HG03025 (cell line): ENCODE data around the gene PRKRIP1.

Experiments used
- ATAC-seq: cut with Tn5 transposase; IDR thresholded peaks from one replicate; pipeline ENCODE4 v1.9.1; 2021; ENCODE audit warnings: mild to moderate bottlenecking, moderate library complexity; ENCODE audit not compliant: unreplicated experiment, low FRiP score

Gene PRKRIP1

GRCh38 chr7:102429141-102429899 is 33.2 kb downstream of the PRKRIP1 start:
- no peak for ATAC-seq

- ATAC-seq, result no peak
Measured at GRCh38 chr7:102431617-102432298, 35.6 kb downstream of the PRKRIP1 start.

GRCh38 chr7:102432442-102433218 is 36.5 kb downstream of the PRKRIP1 start:
- peak; percentile 18 for ATAC-seq

DNA sequence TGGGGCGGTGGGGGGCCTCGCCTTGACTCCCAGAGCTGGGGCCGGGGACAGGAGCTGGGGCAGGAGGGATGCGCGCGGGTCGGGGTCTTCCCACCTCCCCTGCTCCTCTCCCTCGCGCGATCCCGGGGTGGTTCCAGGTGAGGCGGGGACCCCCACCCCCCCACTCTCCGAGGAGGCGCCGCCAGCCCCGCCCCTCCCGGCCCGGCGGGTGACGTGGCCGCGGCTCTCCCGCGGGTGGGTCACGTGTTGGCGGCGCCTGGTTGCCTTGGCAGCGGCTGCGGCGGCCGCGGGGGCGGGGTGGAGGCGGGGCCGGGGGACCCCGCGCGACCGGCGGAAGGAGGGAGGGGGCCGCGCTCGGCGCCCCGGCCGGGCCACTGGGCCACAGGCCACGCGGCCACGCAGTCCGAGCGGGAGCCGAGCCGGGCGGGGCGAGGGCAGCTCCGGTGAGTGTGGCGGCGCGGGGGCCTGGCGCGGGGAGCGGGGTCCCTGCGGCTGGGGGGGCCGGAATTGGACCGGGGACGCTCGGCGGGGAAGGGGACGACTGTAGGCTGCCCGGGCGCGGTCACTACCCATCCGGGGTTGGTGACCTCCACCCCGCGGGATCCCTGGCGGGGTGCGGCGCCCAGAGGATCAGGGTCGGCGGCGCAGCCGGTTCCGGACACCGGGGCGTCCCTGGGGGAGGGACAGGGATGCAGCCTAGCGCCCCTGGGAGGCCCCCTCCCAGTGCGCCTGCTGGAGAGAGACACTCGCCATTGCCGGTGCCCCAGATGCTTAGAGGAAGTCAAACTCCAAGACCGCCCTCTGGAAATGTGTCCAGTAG is 37.3 kb downstream of the PRKRIP1 start, which contains the start of gene ORAI2:
ORAI2 (plus strand) TSS at position 357 of the 820 bp plus-strand sequence. CDS start 5,382 bp downstream, outside the sequence.
- ATAC-seq, result peak; percentile 53

- ATAC-seq, result no peak
Measured at GRCh38 chr7:102434039-102434486, 37.9 kb downstream of the PRKRIP1 start.

GRCh38 chr7:102436118-102436517 is 40.0 kb downstream of the PRKRIP1 start:
- no peak for ATAC-seq

GRCh38 chr7:102439963-102440795 is 44.0 kb downstream of the PRKRIP1 start:
- no peak for ATAC-seq

GRCh38 chr7:102444961-102445673 is 49.0 kb downstream of the PRKRIP1 start:
- no peak for ATAC-seq

DNA sequence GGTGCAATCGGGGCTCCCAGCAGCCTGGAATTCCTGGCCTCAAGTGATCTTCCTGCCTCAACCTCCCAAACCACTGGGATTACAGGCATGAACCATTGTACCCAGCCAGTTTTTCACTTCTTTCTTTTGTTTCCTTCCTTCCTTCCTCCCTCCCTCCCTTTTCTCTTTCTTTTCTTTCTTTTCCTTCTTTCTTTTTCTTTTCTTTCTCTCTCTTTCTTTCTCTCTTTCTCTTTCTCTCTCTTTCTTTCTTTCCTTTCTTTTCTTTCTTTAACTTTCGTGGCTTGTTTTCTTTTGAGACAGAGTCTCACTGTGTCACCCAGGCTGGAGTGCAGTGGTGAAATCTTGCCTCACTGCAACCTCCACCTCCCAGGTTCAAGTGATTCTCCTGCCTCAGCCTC is 49.5 kb downstream of the PRKRIP1 start:
- no peak for ATAC-seq

DNA sequence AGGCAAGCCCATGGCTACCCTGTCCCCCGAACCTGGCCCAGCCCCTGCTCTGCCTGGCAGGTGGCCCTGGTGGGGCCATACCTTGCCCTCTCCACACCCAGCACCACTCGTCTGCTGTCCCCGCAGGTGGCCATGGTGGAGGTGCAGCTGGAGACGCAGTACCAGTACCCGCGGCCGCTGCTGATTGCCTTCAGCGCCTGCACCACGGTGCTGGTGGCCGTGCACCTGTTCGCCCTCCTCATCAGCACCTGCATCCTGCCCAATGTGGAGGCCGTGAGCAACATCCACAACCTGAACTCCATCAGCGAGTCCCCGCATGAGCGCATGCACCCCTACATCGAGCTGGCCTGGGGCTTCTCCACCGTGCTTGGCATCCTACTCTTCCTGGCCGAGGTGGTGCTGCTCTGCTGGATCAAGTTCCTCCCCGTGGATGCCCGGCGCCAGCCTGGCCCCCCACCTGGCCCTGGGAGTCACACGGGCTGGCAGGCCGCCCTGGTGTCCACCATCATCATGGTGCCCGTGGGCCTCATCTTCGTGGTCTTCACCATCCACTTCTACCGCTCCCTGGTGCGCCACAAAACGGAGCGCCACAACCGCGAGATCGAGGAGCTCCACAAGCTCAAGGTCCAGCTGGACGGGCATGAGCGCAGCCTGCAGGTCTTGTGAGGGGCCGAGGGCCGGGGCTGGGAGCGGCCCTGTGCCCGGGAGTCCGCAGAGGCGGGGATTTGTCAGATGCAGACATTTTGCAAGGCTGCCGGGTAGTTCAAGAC is 50.4 kb downstream of the PRKRIP1 start:
- ATAC-seq, result no peak

- no peak for ATAC-seq
Measured at GRCh38 chr7:102447311-102447710, 51.1 kb downstream of the PRKRIP1 start.

GRCh38 chr7:102449136-102449535 is 53.0 kb downstream of the PRKRIP1 start:
- no peak for ATAC-seq

GRCh38 chr7:102450242-102450641 is 54.1 kb downstream of the PRKRIP1 start:
- ATAC-seq, result no peak

DNA sequence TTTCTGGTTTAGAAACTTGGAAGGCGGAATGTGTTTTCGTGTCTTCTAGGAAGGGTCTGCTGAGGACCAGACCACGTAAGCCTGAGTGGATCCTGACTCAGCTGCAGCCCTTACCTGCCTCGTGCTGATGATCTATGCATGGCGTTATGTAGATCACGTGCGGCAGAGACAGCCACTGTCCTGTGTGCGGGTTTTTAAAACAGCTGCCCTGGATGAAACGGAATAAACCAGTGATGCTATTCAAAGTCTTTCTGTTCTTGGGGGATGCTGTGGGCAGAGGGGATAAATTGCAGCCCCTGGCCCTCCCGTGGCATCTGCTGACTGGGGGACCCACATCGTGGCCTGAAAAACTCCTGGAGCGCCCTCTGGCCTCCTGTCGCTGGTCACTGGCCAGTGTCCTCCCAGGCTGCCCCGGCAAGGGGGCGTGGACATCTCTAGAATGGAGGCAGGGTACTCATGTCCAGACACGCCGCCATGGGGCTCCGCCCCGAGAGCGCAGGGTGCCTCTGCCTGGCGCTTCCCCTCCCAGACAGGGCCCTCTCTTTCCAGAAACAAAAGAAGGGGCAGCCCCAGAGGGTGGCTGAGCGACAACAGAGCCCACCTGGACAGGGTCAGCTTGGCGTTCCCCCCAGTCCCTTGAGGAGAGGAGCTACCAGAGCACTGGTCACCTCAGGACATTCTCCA is 55.4 kb downstream of the PRKRIP1 start:
- ATAC-seq, result no peak

- no peak for ATAC-seq
Measured at GRCh38 chr7:102452451-102452850, 56.3 kb downstream of the PRKRIP1 start.

DNA sequence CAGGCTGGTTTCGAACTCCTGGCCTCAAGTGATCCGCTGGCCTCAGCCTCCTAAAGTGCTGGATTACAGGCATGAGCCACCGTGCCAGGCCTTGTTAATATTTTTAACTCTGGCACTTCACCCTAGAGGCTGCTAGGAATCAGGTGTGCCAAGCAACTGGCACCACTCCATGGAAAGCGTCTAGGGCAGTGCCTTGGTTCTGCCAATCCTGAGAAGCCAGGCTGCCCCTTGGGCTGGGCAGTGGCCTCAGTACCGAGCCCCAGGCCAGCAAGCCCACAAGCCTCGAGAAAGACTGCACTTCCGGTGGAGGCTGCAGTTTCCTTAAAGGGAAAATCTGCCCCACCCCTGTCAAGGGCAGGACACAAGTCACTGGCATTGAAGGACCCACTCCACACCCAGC is 57.2 kb downstream of the PRKRIP1 start:
- ATAC-seq, result no peak

DNA sequence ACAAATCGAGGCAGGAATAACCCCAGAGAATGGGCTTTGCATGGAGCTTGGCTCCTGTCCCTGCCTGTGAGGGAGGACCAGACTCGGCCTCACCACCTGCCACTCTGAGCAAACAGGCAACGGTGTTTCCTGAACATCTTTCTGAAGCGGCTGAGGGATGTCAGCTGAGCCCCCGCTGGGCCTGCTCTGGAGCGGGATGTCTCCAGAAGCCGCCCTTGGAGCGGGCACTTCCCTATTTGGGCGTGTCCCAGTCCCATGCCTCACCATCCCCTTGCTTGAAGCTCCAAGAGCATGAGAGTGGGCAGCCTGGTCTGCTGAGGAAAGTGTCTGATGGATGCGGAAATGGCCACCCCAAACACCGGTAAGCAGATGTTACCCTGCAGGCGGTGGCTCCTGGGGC is 58.3 kb downstream of the PRKRIP1 start:
- ATAC-seq, result no peak
